BLaER1 treated with 17β-estradiol and CSF1 and Interleukin-3, amounts not matched to agents 10 nM and 100 nM (cell line): ENCODE measurements around the gene HMGA1.

ENCODE experiments used
- H3K27ac ChIP-seq, 11 experiments: shearing (Covaris generic); formaldehyde crosslinking; 2 replicates each; pipeline ENCODE4 v1.8.1; 2022
- H3K27me3 ChIP-seq, 11 experiments: shearing (Covaris generic); formaldehyde crosslinking; 2 replicates each; pipeline ENCODE4 v1.8.1; 2022
- H3K36me3 ChIP-seq, 11 experiments: shearing (Covaris generic); formaldehyde crosslinking; 2 replicates each; pipeline ENCODE4 v1.8.1; 2022
- H3K4me1 ChIP-seq, 10 experiments: shearing (Covaris generic); formaldehyde crosslinking; 2 replicates each; pipeline ENCODE4 v1.8.1; 2022
- H3K4me2 ChIP-seq, 11 experiments: shearing (Covaris generic); formaldehyde crosslinking; 2 replicates each; pipeline ENCODE4 v1.8.1; 2022
- H3K4me3 ChIP-seq, 10 experiments: shearing (Covaris generic); formaldehyde crosslinking; 2 replicates each; pipeline ENCODE4 v1.8.1; 2022
- H3K9ac ChIP-seq, 11 experiments: shearing (Covaris generic); formaldehyde crosslinking; 2 replicates each; pipeline ENCODE4 v1.8.1; 2022
- H3K9me3 ChIP-seq, 11 experiments: shearing (Covaris generic); formaldehyde crosslinking; replicated peaks in 1 of 11; 2 replicates each; pipeline ENCODE4 v1.8.1; 2022
- H4K20me1 ChIP-seq, 11 experiments: shearing (Covaris generic); formaldehyde crosslinking; 2 replicates each; pipeline ENCODE4 v1.8.1; 2022
- Cebpa-rat ChIP-seq, 11 experiments: shearing (Covaris generic); IDR thresholded peaks; 2 replicates each; pipeline ENCODE4 v1.8.1; 2022

The HMGA1 gene

DNA sequence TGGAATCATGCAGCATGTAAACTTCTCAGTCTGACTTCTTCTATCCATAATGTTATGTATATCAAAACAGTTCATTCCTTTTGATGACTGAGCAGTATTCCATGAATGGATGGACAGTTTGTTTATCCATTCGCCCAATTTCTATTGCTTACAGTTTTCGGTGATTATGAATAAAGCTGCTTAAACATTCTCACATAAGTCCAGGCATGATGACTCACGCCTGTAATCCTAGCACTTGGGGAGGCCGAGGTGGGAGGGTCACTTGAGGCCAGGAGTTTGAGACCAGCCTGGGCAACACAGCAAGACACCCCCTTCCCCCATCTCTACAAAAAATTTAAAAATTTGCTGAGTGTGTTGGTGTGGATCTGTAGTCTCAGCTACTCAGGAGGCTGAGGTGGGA is 22.9 kb upstream of the HMGA1 start:
- Histone ChIP-seq H3K9me3 (no peaks in the 10 kb centered on the region), H3K4me2 (no peak overlapping the region), H3K4me3 (no peak overlapping the region), H3K27ac (no peak overlapping the region), H3K27me3 (no peaks in the 10 kb centered on the region), H3K4me1 (peaks cover 0 to 9% (median 6%) of the 10 kb centered on the region in 10 experiments; a peak in 7 of 20 replicates), H4K20me1 (no peaks in the 10 kb centered on the region), H3K36me3 (no peaks in the 10 kb centered on the region), H3K9ac (no peak overlapping the region)
- TF ChIP-seq Cebpa-rat (IDR thresholded peaks at IDR 0.05): no peak

DNA sequence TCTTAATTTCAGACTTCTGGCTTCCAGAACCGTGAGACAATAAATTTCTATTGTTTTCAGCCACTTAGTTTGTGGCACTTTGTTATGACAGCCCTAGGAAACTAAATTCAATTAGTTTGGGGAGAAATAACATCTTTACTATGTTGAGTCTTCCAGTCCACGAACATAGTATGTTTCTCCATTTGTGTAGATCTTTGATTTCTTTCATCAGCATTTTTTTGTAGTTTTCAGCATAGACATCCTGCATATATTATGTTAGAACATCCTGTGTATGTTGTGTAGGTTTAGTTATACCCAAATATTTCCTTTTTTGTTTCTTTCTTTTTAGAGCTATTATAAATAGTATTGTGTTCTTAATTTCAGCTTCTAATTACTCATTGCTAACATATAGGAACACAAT is 18.0 kb upstream of the HMGA1 start:
- Histone ChIP-seq H3K4me2 (no peak overlapping the region), H4K20me1 (no peaks in the 10 kb centered on the region), H3K4me3 (no peak overlapping the region), H3K27ac (no peak overlapping the region), H3K4me1 (peaks cover 6 to 36% (median 23%) of the 10 kb centered on the region in 10 experiments), H3K27me3 (no peaks in the 10 kb centered on the region), H3K9me3 (no peaks in the 10 kb centered on the region), H3K36me3 (no peaks in the 10 kb centered on the region), H3K9ac (no peak overlapping the region)
- no peak for TF ChIP-seq Cebpa-rat (IDR thresholded peaks at IDR 0.05)

DNA sequence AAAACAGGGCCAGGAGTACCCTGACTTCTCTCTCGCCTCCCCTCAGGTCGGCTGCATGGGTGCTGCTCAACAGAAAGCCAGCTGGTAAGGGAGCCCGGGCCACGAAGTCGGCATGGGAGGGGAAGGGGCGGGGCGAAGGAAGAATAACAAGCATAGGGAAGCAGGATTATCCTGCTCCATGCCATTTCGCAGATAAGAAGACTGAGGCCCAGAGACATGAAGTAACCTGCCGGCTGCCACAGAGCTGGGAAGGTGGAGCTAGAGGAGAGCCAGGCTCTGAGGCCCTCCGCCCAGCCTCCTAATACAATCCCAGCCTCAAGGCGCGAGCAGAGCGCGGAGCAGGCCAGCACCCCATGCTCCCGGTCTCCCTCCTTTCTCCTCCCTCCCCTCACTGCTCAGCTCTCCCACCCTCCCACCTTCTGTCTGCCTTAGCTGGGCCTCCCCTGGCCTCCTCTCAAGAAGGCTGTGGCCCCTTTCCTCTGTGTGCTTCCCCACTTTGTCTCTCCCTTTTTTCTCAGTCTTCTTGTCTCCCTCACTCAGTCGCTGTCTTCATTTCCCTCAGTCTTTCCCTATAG is 13.2 kb upstream of the HMGA1 start:
- Histone ChIP-seq H3K4me2 (peak overlapping the region; percentile 49 to 86 (median 63); a peak in 21 of 22 replicates), H3K9me3 (peaks cover 0 to 7% (median 0%) of the 10 kb centered on the region in 11 experiments; a peak in 2 of 22 replicates), H3K4me1 (peaks cover 43 to 81% (median 58%) of the 10 kb centered on the region in 10 experiments), H3K9ac (peak overlapping the region in 10 of 11 experiments; percentile 47 to 94 (median 60); a peak in 18 of 22 replicates), H4K20me1 (no peaks in the 10 kb centered on the region), H3K4me3 (peak overlapping the region in 1 of 10 experiments; percentile 10; a peak in 1 of 20 replicates), H3K27ac (peak overlapping the region in 10 of 11 experiments; percentile 35 to 98 (median 74); a peak in 20 of 22 replicates), H3K27me3 (no peaks in the 10 kb centered on the region), H3K36me3 (no peaks in the 10 kb centered on the region)
- no peak for TF ChIP-seq Cebpa-rat (IDR thresholded peaks at IDR 0.05)

DNA sequence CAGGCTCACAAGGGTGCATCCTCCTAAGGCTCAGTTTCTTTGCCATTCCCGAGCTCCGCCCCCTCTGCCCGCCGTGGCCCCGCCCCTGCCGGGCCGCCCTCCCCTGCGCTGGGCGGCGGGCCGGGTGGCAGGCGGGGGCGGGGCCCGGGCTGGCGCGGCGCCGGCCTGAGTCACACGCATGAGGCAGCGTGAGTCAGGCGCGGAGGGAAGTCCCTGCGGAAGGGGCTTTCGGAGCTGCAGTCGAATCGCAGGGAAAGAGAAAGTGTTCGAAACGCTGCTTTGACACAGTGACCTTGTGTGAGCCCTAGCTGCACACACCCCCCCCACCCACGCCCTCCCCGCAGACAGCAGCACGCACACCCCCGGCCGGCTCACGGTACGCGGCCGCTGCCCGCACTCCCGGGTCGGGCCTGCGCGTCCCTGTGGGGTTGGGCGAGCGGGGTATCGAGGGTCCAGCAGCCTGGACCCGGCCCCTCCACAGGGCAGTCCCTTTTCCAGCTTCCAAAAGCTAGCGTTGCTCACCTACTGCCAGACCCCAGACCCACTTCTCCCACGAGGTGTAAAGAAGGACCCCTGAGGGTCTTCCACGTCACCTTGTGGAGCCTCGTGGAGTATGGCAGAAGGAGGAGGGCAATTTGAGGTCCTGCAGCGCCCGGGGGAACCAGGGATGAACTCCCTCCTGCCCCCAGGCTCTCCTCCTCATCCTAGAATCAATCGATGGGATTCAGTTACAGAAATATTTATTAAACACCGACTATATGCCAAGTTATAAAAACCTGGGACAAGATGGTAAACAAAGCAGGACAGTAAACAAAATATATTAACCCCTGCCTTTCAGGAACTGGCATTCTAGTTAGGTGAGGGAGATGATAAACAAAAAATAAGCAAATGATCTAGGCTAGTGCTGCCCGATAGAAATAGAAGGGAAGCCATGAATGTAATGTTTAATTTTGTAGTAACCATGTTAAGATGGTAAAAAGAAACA is 12.4 kb upstream of the HMGA1 start:
- TF ChIP-seq Cebpa-rat (IDR thresholded peaks at IDR 0.05): no peak
- H3K36me3 ChIP-seq: no peaks in the 10 kb centered on the region
- H3K4me3 ChIP-seq: peak overlapping the region; percentile 54 to 77 (median 64)
- H3K9me3 ChIP-seq: peaks cover 0 to 7% (median 0%) of the 10 kb centered on the region in 11 experiments; a peak in 2 of 22 replicates
- peaks cover 45 to 86% (median 62%) of the 10 kb centered on the region in 10 experiments for H3K4me1 ChIP-seq
- peak overlapping the region; percentile 82 to 94 (median 90) for H3K9ac ChIP-seq
- H3K4me2 ChIP-seq: peak overlapping the region; percentile 94 to 98 (median 98)
- no peaks in the 10 kb centered on the region for H3K27me3 ChIP-seq
- no peaks in the 10 kb centered on the region for H4K20me1 ChIP-seq
- H3K27ac ChIP-seq: peak overlapping the region; percentile 81 to 98 (median 94)

DNA sequence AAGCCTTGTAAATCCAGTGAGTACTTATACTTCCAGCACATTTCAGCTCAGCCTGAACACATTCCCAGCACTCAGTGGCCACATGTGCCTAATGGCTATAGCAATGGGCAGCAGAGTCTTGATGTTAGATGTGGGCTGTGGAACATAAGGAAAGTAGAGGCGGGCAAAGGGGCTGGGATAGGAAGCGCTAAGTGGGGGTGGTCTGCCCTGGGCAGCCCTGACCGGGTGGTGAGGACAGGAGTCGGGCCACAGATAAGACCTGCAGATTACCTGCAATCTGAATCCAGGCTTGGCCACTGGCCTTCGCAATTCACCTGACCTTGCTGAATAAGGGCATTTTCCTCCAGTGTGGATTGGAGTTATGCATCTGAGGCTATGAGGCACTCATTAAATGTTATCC is 11.1 kb upstream of the HMGA1 start:
- peaks cover 0 to 7% (median 0%) of the 10 kb centered on the region in 11 experiments; a peak in 2 of 22 replicates for H3K9me3 ChIP-seq
- H3K4me3 ChIP-seq: no peak overlapping the region
- no peaks in the 10 kb centered on the region for H3K36me3 ChIP-seq
- H3K27me3 ChIP-seq: no peaks in the 10 kb centered on the region
- H3K4me2 ChIP-seq: peak overlapping the region in 6 of 11 experiments; percentile 33 to 98 (median 86); a peak in 7 of 22 replicates
- no peak overlapping the region for H3K9ac ChIP-seq
- peak overlapping the region in 8 of 11 experiments; percentile 42 to 98 (median 93); a peak in 9 of 22 replicates for H3K27ac ChIP-seq
- TF ChIP-seq Cebpa-rat (IDR thresholded peaks at IDR 0.05): no peak
- H4K20me1 ChIP-seq: no peaks in the 10 kb centered on the region
- H3K4me1 ChIP-seq: peaks cover 45 to 84% (median 63%) of the 10 kb centered on the region in 10 experiments

DNA sequence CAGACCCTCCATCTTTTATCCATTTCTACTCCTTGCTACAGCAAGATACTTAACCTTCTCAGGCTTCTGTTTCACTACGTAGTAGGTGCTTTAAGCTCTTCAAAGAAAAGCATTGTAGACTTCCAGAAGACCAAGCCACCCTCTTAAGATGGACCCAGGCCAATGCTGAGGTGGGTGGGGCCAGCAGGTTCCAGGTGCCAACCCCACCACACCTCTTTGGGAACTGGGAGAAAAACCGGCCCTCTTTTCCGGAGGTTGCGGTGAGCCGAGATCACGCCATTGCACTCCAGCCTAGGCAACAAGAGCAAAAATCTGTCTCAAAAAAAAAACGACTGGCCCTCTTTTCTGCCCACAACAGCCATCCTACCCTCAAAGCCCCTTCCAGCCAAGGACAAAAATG is 10.6 kb upstream of the HMGA1 start:
- H3K36me3 ChIP-seq: no peaks in the 10 kb centered on the region
- H3K9me3 ChIP-seq: peaks cover 0 to 7% (median 0%) of the 10 kb centered on the region in 11 experiments; a peak in 2 of 22 replicates
- no peak for TF ChIP-seq Cebpa-rat (IDR thresholded peaks at IDR 0.05)
- H3K4me1 ChIP-seq: peaks cover 45 to 84% (median 67%) of the 10 kb centered on the region in 10 experiments
- no peak overlapping the region for H3K4me3 ChIP-seq
- H4K20me1 ChIP-seq: no peaks in the 10 kb centered on the region
- peak overlapping the region in 8 of 11 experiments; percentile 75 to 98 (median 84); a peak in 14 of 22 replicates for H3K27ac ChIP-seq
- H3K9ac ChIP-seq: peak overlapping the region in 3 of 11 experiments; percentile 58 to 68 (median 67); a peak in 5 of 22 replicates
- H3K27me3 ChIP-seq: no peaks in the 10 kb centered on the region
- peak overlapping the region; percentile 47 to 95 (median 78); a peak in 19 of 22 replicates for H3K4me2 ChIP-seq

DNA sequence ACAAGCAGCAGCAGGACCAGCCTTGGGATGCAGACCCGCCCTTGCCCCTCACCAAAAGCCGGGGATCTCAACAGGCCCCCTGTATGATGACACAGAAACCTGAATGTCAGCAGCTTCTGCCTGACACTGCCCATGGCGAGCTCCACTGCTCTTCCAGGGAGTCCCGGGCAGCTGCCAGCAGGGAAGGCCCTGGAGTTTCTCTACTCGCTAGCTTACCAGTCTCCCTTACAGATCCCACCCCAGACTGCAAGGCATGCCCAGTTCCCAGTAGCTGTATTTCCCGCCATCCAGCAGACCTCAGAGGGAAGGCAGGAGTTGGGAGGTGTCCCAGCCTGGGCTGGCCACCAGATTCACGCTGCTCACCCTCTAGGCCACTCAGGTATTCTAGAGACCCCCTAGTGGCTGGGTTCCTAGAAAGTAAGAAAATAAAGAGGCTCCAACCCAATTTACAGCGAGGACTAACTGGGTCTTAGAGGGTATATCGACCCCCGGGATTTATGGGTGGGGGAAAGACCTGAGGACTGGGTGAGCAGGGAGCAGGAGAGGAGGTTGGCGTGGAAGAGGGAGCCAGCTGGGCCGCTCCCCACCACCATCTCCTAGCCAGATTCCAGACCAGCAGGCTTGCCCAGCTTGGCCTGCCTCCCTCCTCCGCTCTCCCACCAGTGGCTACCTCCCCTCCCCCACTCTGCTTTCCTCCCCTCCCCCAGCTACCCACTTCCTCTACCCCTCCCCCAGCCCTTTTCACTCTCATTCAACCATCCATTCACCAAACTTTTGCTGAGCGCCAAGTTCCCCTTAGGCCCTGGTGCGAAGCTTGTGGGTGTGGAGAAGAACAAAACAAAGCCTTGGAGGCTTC is 9.7 kb upstream of the HMGA1 start:
- no peaks in the 10 kb centered on the region for H4K20me1 ChIP-seq
- H3K36me3 ChIP-seq: no peaks in the 10 kb centered on the region
- peaks cover 45 to 84% (median 69%) of the 10 kb centered on the region in 10 experiments for H3K4me1 ChIP-seq
- no peaks in the 10 kb centered on the region for H3K27me3 ChIP-seq
- peak overlapping the region; percentile 46 to 98 (median 81); a peak in 21 of 22 replicates for H3K27ac ChIP-seq
- peaks cover 0 to 7% (median 0%) of the 10 kb centered on the region in 11 experiments; a peak in 2 of 22 replicates for H3K9me3 ChIP-seq
- H3K9ac ChIP-seq: peak overlapping the region in 10 of 11 experiments; percentile 35 to 70 (median 62); a peak in 14 of 22 replicates
- H3K4me3 ChIP-seq: no peak overlapping the region; a peak in 1 of 20 replicates
- peak overlapping the region; percentile 47 to 95 (median 78) for H3K4me2 ChIP-seq
- TF ChIP-seq Cebpa-rat (IDR thresholded peaks at IDR 0.05): no peak
